NCI-H2107 (cell line): ENCODE data around the gene OR7A10.
"Not testable (repeated sequence)": the region's sequence is repeated elsewhere in the genome, so short reads cannot be mapped to it uniquely, and the experiment has no call there.

Experiments used
- DNase-seq: peaks from one replicate; lab custom pipeline; 2025; lab: John Stamatoyannopoulos, UW

Gene OR7A10

DNA sequence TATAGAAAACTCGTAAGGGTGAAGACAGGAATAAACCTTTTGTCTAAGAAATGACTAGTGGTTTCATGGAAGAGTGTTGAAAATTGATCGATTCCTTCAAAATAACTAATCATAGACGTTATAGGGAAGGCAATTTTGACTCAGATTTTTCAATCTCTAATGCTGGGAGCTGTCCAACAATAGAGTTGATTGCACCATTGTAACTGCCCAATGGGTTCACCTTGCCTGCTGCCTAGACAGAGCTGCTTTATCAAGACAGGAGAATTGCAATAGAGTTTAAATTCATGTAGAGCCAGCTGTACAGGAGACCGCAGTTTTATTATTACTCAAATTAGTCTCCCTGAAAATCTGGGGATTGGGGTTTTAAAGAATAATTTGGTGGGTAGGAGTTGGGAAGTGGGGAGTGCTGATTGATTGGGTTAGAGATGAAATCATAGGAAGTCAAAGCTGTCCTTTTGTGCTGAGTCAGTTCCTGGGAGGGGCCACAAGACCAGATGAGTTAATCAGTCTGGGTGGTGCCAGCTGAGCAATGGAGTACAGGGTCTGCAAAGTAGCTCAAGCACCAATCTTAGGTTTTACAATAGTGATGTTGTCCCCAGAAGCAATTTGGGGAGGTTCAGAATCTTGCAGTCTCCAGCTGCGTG is 53.5 kb downstream of the OR7A10 start:
- DNase-seq: no peak

DNA sequence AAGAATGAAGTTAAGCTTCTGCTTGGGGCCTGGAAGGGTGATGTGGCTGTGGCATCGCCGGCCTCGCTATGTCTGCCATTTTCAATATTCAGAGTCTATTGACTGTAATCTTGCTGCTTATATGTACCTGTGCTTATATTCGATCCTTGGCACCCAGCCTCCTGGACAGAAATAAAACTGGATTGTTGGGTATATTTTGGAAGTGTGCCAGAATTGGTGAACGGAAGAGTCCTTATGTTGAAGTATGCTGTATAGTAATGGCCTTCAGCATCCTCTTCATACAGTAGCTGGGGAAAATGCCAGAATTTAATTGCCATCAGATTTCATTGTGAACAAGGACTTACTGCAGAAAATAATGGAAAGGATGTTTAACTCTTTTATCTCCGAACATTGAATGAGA is 56.5 kb downstream of the OR7A10 start:
- not testable (repeated sequence) for DNase-seq
